Mesendoderm (in vitro differentiated cells): ENCODE data around the gene TCIRG1.
A peak's percentile ranks its signal among the peaks of the same experiment; 100 is the strongest.

Experiments
- DNase-seq: peaks from one replicate; pipeline ENCODE4 v3.0.0; 2013
- H2AK5ac ChIP-seq: 2 replicates; pipeline ENCODE4 v1.6.1; 2013; ENCODE audit warnings: low read length, inconsistent platforms
- H2BK120ac ChIP-seq: 2 replicates; pipeline ENCODE4 v1.6.1; 2013; ENCODE audit warnings: low read depth, mild to moderate bottlenecking, low read length, moderate library complexity, mixed read lengths
- H2BK15ac ChIP-seq: replicated peaks from 2 replicates; pipeline ENCODE4 v1.6.1; 2013; ENCODE audit warnings: low read depth, mild to moderate bottlenecking, moderate library complexity
- H2BK5ac ChIP-seq: 2 replicates; pipeline ENCODE4 v1.6.1; 2013; ENCODE audit warnings: low read length, inconsistent platforms
- H3K18ac ChIP-seq: 2 replicates; pipeline ENCODE4 v1.6.1; 2013; ENCODE audit warnings: mild to moderate bottlenecking, low read length, mixed read lengths
- H3K23ac ChIP-seq: one replicate; pipeline ENCODE4 v1.6.1; 2013; ENCODE audit warnings: low read length
- H3K27ac ChIP-seq: 2 replicates; pipeline ENCODE4 v1.5.1; 2013; ENCODE audit warnings: low read depth, mild to moderate bottlenecking, inconsistent platforms, low read length, moderate library complexity
- H3K27me3 ChIP-seq: 2 replicates; pipeline ENCODE4 v1.6.1; 2013; ENCODE audit warnings: low read length, control low read depth, mild to moderate bottlenecking, inconsistent platforms; ENCODE audit not compliant: insufficient read depth, poor library complexity
- H3K36me3 ChIP-seq: 2 replicates; pipeline ENCODE4 v1.6.1; 2013; ENCODE audit warnings: low read length, inconsistent platforms; ENCODE audit not compliant: control insufficient read depth, insufficient read depth
- H3K4ac ChIP-seq: one replicate; pipeline ENCODE4 v1.6.1; 2013; ENCODE audit warnings: low read depth, mild to moderate bottlenecking, low read length, moderate library complexity
- H3K4me1 ChIP-seq: 2 replicates; pipeline ENCODE4 v1.6.1; 2013; ENCODE audit warnings: low read depth, low read length, inconsistent platforms; ENCODE audit not compliant: control insufficient read depth
- H3K4me2 ChIP-seq: 2 replicates; pipeline ENCODE4 v1.6.1; 2013; ENCODE audit warnings: low read length
- H3K4me3 ChIP-seq: 2 replicates; pipeline ENCODE4 v1.5.1; 2013; ENCODE audit warnings: mild to moderate bottlenecking, low read length
- H3K56ac ChIP-seq: one replicate; pipeline ENCODE4 v1.6.1; 2013; ENCODE audit warnings: low read length
- H3K79me1 ChIP-seq: 2 replicates; pipeline ENCODE4 v1.6.1; 2013; ENCODE audit warnings: low read length, inconsistent platforms
- H3K79me2 ChIP-seq: 2 replicates; pipeline ENCODE4 v1.6.1; 2013; ENCODE audit warnings: mild to moderate bottlenecking, low read length; ENCODE audit not compliant: control insufficient read depth, insufficient read depth
- H3K9ac ChIP-seq: 2 replicates; pipeline ENCODE4 v1.6.1; 2013; ENCODE audit warnings: low read length, inconsistent platforms
- H4K5ac ChIP-seq: one replicate; pipeline ENCODE4 v1.6.1; 2013; ENCODE audit warnings: low read length
- H4K8ac ChIP-seq: one replicate; pipeline ENCODE4 v1.6.1; 2013; ENCODE audit warnings: low read depth, mild to moderate bottlenecking, control low read depth, low read length, moderate library complexity
- WGBS: extraction: QIAGEN DNeasy Blood & Tissue Kit; methylation state at CpG from one replicate; pipeline ENCODE4 v1.1.7; 2013; ENCODE audit warnings: low lambda C conversion rate, missing lambda C conversion rate; ENCODE audit not compliant: insufficient coverage; ENCODE audit errors: extremely low coverage; 5-methylcytosine and 5-hydroxymethylcytosine counted together

The TCIRG1 gene

GRCh38 chr11:68009391-68010089, 29.3 kb upstream of the TCIRG1 start:
- Histone ChIP-seq H2BK120ac (no peak overlapping the region), H3K18ac (no peak overlapping the region), H3K27ac (no peak overlapping the region), H3K4me3 (no peak overlapping the region), H3K23ac (no peak overlapping the region), H3K9ac (no peak overlapping the region), H3K4me1 (no peaks in the 10 kb centered on the region), H3K79me2 (no peaks in the 10 kb centered on the region), H2BK15ac (no peak overlapping the region), H2AK5ac (no peak overlapping the region), H3K36me3 (no peaks in the 10 kb centered on the region), H4K8ac (peak overlapping the region; percentile 2), H3K56ac (peak overlapping the region; percentile 11), H2BK5ac (no peak overlapping the region), H4K5ac (no peak overlapping the region), H3K4ac (no peak overlapping the region), H3K27me3 (no peaks in the 10 kb centered on the region), H3K79me1 (no peaks in the 10 kb centered on the region), H3K4me2 (no peak overlapping the region)
- DNase-seq = no peak
- no CpG with 5 or more reads among the region's 12 CpGs for WGBS

GRCh38 chr11:68010090-68011041, 28.5 kb upstream of the TCIRG1 start, which contains the start of gene ALDH3B1:
ALDH3B1 (plus strand) TSS chr11:68010327; CDS start chr11:68015298, 4,971 bp downstream.
- Histone ChIP-seq H2AK5ac (no peak within 1 kb of the TSS), H2BK5ac (no peak within 1 kb of the TSS), H4K5ac (no peak within 1 kb of the TSS), H2BK15ac (no peak within 1 kb of the TSS), H4K8ac (peak within 1 kb of the TSS; percentile 2), H3K36me3 (no peaks in the 10 kb centered on the region), H3K27me3 (no peaks in the 10 kb centered on the region), H3K4ac (no peak within 1 kb of the TSS), H3K56ac (peak within 1 kb of the TSS; percentile 11), H2BK120ac (no peak within 1 kb of the TSS), H3K4me3 (no peak within 1 kb of the TSS), H3K23ac (no peak within 1 kb of the TSS), H3K79me2 (no peaks in the 10 kb centered on the region), H3K9ac (peak within 1 kb of the TSS; percentile 30), H3K4me2 (no peak within 1 kb of the TSS), H3K4me1 (no peaks in the 10 kb centered on the region), H3K27ac (no peak within 1 kb of the TSS), H3K18ac (no peak within 1 kb of the TSS), H3K79me1 (no peaks in the 10 kb centered on the region)
- DNase-seq = peak; percentile 71
- no CpG with 5 or more reads among the region's 33 CpGs for WGBS

GRCh38 chr11:68011051-68011943, 27.5 kb upstream of the TCIRG1 start:
- Histone ChIP-seq H2AK5ac (no peak overlapping the region), H3K56ac (no peak overlapping the region), H2BK120ac (no peak overlapping the region), H3K18ac (no peak overlapping the region), H2BK15ac (no peak overlapping the region), H3K4ac (no peak overlapping the region), H3K4me1 (no peaks in the 10 kb centered on the region), H3K79me1 (no peaks in the 10 kb centered on the region), H3K23ac (no peak overlapping the region), H3K27me3 (no peaks in the 10 kb centered on the region), H4K5ac (no peak overlapping the region), H4K8ac (no peak overlapping the region), H3K4me2 (no peak overlapping the region), H3K4me3 (no peak overlapping the region), H3K27ac (no peak overlapping the region), H3K36me3 (no peaks in the 10 kb centered on the region), H2BK5ac (no peak overlapping the region), H3K9ac (no peak overlapping the region), H3K79me2 (no peaks in the 10 kb centered on the region)
- no peak for DNase-seq
- WGBS = no CpG with 5 or more reads among the region's 16 CpGs

GRCh38 chr11:68012044-68012842, 26.6 kb upstream of the TCIRG1 start:
- Histone ChIP-seq H4K5ac (no peak overlapping the region), H3K79me1 (no peaks in the 10 kb centered on the region), H3K18ac (no peak overlapping the region), H4K8ac (no peak overlapping the region), H3K4ac (no peak overlapping the region), H2BK15ac (no peak overlapping the region), H3K9ac (no peak overlapping the region), H3K4me3 (no peak overlapping the region), H3K27me3 (no peaks in the 10 kb centered on the region), H3K27ac (no peak overlapping the region), H3K56ac (no peak overlapping the region), H3K79me2 (no peaks in the 10 kb centered on the region), H3K4me2 (no peak overlapping the region), H2BK120ac (no peak overlapping the region), H2BK5ac (no peak overlapping the region), H2AK5ac (no peak overlapping the region), H3K23ac (no peak overlapping the region), H3K36me3 (no peaks in the 10 kb centered on the region), H3K4me1 (no peaks in the 10 kb centered on the region)
- no peak for DNase-seq
- no CpG with 5 or more reads among the region's 17 CpGs for WGBS
